Measurements from ENCODE around the gene FAM170B. TPM values are rescaled to one million over a fixed set of nuclear protein-coding genes. Genes with fewer than 3 reads are reported as not detected.

Gene FAM170B
- total RNA-seq, 1 donor from 2014 or later, result not detected

GRCh38 chr10:49140304-49141177 is 6.7 kb upstream of the FAM170B start:
- TF ChIP-seq CTCF (IDR thresholded peaks at IDR 0.05; ENCODE audit: partially characterized antibody, unreplicated experiment), result no peak
- peaks cover 2% of the 10 kb centered on the region for H3K9me3 Mint-ChIP-seq (ENCODE audit: unreplicated experiment)

DNA sequence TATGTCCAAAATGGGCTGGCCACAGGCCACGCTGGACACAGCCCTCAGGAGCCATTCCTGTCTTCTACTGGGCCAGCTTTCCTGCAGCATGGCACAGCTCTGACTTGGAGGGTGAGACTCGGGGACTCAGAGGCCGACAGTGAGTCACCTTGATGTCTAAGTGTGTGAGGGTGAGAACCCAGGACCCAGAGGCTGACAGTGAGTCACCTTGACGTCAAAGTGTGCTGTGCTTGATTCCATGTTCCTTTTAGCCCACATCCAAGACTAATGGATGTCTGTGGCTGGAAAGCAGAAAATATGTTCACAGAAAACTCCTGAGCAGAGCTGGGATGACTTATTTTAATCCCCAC is 6.0 kb upstream of the FAM170B start:
- DNase-seq, result no peak
- no peak overlapping the region for H3K27ac Mint-ChIP-seq (ENCODE audit: unreplicated experiment)

More at GRCh38 chr10:49140304-49141177, 6.7 kb upstream of the FAM170B start:
- peaks cover 3% of the 10 kb centered on the region for H3K27me3 Mint-ChIP-seq (ENCODE audit: unreplicated experiment)
- H3K36me3 Mint-ChIP-seq (ENCODE audit: unreplicated experiment), result peaks cover 4% of the 10 kb centered on the region
- no peak overlapping the region for H3K4me3 Mint-ChIP-seq (ENCODE audit: unreplicated experiment)
- no peak for DNase-seq
- peaks cover 23% of the 10 kb centered on the region for H3K4me1 Mint-ChIP-seq (ENCODE audit: low read depth, unreplicated experiment)
- no peak overlapping the region for H3K27ac Mint-ChIP-seq (ENCODE audit: unreplicated experiment)

DNA sequence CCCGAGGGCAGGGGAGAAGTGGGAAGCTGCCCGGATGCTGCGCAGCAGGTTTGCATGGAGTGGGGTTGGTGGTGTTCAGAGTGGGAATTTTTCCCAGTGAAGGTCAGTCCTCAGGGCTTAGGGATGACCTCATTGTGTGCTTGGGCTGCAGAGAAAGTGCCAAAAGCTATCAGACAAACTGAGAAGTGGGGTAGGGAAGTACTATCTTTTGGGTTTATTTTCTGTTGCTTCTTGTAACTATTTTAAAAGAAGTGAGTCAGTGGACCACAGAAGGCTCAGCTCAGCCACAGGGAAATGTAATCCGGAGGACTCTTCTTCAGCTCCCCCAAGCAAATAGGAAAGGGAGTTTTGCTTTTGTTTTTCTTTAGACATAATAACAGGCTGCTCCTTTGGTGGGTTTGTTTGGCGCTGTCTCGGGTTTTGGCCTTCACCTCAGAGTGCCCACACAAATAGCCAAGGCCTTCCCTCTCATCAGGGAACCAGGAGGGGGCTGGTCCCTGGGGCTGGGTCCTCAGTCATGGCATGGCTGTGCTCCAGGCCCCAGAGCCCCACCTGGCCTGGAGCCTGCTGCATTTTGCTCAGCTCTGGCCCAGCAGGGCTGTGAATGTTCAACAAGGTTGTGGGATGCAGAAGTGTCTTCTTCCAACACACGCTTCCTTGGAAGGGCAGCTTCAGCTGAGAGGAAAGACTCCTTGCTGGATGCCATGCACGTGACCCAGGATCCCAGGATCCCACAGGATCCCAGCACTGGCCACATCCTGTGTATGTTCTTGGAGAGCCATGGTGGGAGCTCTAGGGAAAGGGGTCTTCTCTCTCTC is 5.4 kb upstream of the FAM170B start:
- Mint-ChIP-seq H3K9me3 (ENCODE audit: unreplicated experiment) (peaks cover 8% of the 10 kb centered on the region), H3K4me3 (ENCODE audit: unreplicated experiment) (no peak overlapping the region), H3K4me1 (ENCODE audit: low read depth, unreplicated experiment) (peaks cover 15% of the 10 kb centered on the region), H3K27me3 (ENCODE audit: unreplicated experiment) (peaks cover 3% of the 10 kb centered on the region), H3K27ac (ENCODE audit: unreplicated experiment) (no peak overlapping the region), H3K36me3 (ENCODE audit: unreplicated experiment) (no peaks in the 10 kb centered on the region)
- DNase-seq, result no peak
- TF ChIP-seq CTCF (IDR thresholded peaks at IDR 0.05; ENCODE audit: partially characterized antibody, unreplicated experiment), result no peak

More for the DNA sequence above, 6.0 kb upstream of the FAM170B start:
- peaks cover 7% of the 10 kb centered on the region for H3K9me3 Mint-ChIP-seq (ENCODE audit: unreplicated experiment)
- no peak overlapping the region for H3K4me3 Mint-ChIP-seq (ENCODE audit: unreplicated experiment)
- no peak for TF ChIP-seq CTCF (IDR thresholded peaks at IDR 0.05; ENCODE audit: partially characterized antibody, unreplicated experiment)
- H3K27me3 Mint-ChIP-seq (ENCODE audit: unreplicated experiment), result peaks cover 3% of the 10 kb centered on the region
- no peaks in the 10 kb centered on the region for H3K36me3 Mint-ChIP-seq (ENCODE audit: unreplicated experiment)
- H3K4me1 Mint-ChIP-seq (ENCODE audit: low read depth, unreplicated experiment), result peaks cover 18% of the 10 kb centered on the region

GRCh38 chr10:49138361-49138891 is 4.6 kb upstream of the FAM170B start:
- no peak for TF ChIP-seq CTCF (IDR thresholded peaks at IDR 0.05; ENCODE audit: partially characterized antibody, unreplicated experiment)
- no peaks in the 10 kb centered on the region for H3K27me3 Mint-ChIP-seq (ENCODE audit: unreplicated experiment)
- DNase-seq, result no peak
- H3K4me1 Mint-ChIP-seq (ENCODE audit: low read depth, unreplicated experiment), result peaks cover 11% of the 10 kb centered on the region
- peaks cover 6% of the 10 kb centered on the region for H3K9me3 Mint-ChIP-seq (ENCODE audit: unreplicated experiment)
- no peak overlapping the region for H3K4me3 Mint-ChIP-seq (ENCODE audit: unreplicated experiment)
- no peak overlapping the region for H3K27ac Mint-ChIP-seq (ENCODE audit: unreplicated experiment)
- no peaks in the 10 kb centered on the region for H3K36me3 Mint-ChIP-seq (ENCODE audit: unreplicated experiment)
